ENCODE data around the gene DDX1.
"Not testable (repeated sequence)": the region's sequence is repeated elsewhere in the genome, so short reads cannot be mapped to it uniquely, and the experiment has no call there.

DDX1 gene

DNA sequence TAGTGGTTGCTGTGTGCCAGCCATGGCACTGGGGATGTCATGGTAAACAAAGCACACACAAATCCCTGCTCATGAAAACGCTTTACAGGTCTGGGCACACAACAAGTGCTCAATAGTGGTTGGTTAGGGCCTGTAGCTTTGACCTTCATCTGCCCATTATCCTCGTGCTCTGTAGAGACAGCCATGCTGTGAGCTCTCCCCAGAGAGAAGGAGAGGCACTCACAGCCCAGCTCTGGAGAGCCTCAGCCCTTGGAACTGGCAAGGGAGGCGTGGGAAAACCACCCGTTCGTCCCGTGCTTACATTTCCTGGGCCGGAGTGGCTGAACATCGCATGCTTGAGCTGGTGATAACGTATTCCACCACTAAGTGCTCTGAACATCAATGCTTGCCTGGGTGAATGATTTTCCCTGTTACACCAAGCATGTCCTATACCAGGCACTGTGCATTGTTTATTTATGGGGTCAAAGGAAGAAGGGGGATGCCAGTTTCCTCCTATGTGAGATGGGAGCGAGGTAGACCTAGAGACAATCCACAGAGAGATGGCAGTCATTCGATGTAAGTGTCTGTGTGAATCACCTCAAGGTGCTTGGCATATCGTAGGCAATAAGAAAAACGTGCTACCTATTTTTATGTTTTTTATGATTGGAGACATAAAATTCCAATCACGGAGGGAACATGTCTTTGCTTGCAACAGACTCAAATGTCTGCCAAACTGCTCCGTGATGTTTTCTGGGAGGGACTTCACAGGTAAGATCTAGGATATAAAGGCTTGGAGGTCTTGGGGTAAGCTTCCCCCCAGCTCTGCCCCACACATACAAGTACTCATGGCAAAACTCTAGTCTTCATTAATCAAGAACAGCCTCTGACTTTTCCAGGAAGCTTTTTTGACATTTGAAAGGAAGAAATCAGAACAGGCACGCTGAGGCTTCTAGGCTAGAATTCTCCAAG is 75.5 kb downstream of the DDX1 start:
- DNase-seq, result no peak

DNA sequence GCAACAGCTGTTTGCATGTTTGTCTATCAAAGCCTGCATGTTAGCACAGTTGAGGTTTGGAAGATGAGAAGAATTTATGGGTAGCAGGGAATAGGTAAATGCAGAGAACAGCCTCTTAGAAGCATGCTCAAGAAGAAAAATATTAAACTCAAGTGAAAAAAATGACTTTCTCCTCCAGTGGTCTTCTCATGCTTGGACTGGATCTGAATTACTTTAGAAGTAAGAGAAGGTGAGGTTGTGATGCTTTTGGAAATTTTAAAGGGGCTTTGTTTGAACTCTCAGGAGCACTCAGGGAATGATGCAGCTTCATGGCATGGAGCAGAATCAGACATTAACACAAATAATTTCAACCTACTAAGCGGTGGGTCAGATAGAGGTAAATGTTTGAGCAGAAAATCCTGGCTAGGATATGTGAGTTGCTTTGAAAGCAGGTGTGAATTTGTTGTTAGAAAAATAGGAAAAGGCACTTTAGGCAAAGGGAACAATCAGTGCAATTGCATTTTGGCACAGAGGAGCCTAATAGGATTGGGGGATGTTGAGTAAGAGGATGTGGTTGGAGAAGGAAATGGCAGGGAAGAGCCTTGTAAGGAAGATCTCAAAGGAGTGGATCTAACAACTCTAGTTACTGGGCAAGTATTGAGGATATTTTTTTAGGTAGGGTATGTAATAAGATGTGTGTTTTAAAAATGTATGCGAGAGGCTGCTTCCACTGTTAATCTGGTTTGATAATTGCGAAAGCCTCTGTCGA is 76.3 kb downstream of the DDX1 start:
- DNase-seq, result no peak

- no peak for DNase-seq
These were observed 77.1 kb downstream of the DDX1 start for GRCh38 chr2:15668611-15669305.

DNA sequence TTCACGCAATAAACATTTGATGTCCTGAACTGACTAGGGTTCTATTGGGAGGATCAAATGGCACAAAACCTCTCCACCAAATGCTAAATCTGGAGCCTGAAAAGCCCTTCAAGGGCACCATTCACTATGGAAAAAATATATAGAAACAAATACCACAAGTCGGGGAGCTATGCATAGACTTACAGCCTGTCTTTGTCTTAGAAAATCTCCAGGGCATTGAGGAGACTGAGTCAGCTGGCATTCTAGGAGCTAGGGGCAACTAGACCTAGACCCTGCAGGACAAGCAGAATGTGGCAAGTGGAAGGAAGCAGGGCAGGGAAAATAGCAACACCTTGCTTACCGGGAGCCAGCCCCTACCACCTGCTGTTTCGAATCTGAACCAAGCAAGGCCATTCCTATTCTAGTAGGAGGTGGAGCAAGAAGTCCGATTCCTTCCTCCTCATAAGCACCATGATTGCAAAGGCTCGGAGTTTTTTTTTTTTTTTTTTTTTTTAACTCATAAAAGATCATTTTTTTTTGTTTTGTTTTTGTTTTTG is 77.8 kb downstream of the DDX1 start:
- no peak for DNase-seq

GRCh38 chr2:15670469-15670868 is 78.8 kb downstream of the DDX1 start:
- DNase-seq, result no peak

DNA sequence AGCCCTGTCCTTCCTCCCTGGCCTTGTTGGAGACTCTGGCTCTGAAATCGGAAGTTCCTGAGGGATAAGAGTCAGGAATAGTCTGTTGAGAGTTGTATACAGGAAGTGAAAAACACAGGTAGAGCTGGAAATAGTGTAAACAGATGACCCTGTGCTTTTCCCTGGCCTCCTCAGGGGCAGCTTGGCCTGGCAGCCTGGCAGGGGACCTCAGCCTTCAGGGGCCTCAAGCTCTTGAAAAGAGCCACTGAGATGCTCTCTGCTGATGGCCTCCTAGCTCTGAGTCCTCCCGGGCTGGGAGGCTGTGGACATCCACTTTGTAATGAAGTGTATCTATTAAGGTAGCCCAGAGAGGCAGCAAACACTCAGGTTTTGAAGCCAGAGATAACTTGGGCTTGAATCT is 79.3 kb downstream of the DDX1 start:
- no peak for DNase-seq

DNA sequence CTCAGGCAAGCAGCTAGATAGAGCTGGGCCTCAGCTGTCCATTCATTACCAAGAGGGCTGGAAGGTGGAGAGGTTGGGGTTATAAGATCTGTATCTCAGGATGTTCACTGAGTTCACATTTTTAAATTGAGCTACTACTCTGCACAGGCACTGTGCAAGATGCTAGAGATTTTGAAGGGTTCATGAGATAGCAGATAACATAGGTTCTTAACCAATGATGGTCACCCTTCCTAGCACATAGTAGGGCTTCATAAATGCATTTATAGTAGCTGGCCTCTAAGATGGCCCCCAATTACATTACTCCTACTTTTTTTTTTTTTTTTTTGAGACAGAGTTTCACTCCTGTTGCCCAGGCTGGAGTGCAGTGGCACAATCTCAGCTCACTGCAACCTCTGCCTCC is 79.7 kb downstream of the DDX1 start:
- no peak for DNase-seq

DNA sequence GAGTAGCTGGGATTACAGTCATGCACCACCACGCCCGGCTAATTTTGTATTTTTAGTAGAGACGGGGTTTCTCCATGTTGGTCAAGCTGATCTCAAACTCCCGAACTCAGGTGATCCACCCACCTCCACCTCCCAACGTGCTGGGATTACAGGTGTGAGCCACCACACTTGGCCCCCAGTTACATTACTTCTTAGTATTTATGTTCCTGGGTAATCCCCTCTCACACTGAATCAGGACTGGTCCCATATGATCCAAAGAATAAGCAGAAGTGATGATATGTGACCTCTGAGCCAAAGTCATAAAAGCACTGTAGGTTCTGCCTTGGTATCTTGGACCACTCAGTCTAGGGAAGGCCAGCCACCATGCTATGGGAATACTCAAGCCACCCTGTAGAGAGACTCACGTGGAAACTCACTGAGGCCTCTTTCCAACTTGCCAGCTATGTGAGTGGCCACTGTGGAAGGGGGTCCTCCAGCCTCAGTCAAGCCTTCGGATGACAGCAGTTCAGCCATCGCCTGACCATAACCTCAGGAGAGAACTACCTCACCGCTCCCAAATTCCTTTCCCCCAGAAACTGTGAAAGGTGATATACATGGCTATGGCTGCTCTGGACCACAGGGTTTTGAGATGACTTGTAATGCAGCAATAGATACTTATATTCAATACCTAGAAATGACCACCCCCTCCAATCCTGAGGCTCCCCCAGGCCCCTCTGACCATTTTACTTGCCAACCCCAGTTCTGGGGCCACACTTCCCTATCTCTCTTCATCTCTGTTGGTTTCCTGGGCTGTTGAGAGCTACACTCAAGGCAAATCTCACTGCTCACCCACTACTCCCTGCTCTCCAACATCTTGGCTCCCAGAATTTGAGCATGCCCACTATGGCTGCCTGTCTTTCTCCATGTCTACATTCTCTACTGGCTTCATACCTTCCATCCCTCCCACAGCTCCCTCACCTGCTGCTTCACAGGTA is 80.5 kb downstream of the DDX1 start:
- DNase-seq, result no peak

GRCh38 chr2:15672961-15673918 is 81.6 kb downstream of the DDX1 start:
- DNase-seq, result no peak

DNA sequence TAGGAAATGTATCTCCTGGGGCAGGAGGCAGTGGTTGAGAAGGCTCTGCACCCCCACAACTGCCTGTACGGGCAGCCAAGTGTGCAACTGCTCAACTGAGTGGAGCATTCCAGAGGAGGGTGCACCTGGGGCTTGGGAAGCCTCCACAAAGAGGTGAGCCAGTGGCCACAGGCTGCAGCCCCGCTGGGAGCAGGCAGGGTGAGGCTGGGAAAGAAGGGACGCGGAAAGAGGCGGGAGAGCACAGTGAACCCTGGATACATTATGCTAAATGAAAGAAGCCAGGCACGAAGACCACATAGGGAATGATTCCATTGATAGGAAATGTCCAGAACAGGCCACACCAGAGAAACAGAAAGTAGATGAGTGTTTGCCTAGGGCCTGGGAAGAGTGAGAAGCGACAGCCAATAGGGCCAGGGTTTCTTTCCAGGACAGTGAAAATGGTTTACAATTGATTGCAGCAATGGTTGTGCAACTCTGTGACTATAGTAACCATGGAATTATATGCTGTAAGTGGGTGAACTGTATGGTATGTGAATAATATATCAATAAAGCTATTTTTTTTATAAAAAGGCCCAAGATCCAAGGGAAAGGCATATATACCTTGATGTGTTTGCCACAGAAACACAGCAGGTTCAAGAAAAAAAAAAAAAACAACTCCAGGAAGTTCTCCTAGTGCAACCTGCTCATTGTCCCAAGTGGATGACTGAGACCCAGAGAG is 82.4 kb downstream of the DDX1 start:
- no peak for DNase-seq

DNA sequence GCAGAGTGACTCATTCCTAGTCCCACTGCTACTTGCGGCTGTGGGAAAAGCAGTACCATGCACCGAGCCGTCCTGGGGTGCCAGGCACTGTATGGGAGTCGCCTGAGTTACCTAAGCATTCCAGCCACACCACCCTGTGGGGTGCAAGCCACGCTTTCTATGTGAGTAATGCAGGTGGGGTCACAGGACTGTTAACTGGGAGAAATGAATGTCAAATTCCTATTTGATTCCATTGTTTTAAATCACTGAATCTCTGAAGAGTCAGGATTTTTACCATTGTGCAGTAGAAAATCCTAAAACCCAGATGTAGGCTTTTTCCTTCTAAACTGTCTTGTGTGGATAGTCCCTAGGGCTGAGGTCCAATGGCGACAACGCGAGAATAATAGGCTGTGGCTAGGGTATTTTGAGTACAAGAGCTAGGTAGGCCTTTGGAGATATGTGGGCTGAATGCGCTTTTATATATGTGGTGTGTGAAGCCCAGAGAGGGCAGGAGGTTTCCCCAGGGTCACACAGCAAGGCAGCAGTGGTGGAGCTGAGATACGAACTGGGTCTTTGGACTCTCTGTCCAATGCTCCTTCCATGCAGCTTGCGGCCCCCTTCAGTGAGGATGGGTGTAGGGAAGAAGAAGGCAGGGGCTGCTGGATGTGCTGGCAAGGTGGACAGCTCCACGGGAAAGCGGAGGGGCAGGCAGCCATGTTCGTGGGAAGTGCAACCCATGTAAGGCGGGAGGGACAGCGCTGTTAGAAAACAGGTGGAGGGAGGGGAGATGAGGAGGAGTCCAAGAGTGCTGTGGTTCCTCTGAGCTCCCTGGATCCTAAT is 83.2 kb downstream of the DDX1 start:
- no peak for DNase-seq

DNA sequence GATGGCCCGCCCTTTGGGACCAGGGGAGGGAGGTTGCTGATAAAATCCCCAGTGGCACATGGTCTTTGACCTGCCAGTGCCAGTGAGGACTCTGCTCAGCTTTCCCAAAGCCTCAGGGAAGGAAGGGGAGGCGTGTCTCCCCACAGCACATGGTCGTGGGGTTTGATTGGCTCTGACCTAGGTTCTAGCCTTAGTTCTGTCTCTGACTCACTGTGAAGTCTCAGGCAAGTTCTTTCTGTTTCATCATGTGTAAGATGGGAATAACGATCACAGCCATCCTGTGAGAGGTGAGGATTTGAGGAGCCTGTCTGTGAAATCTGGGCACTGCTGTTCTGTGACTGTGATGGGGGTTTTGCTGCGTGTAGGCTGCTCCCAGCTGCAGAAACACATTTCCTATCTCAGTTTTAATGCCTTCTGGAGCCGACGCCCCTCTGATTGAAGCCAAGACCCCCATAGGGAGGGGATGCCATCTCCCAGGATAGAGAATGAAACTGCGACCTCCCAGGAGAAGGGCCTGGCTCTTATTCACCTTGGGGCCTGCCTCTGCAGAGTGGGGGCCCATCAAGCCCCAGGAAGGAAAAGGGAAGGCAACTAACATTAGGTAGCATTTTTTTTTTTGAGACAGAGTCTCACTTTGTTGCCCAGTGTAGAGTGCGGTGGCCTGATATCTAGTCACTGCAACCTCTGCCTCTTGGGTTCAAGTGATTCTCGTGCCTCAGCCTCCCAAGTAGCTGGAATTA is 84.0 kb downstream of the DDX1 start:
- DNase-seq, result no peak

GRCh38 chr2:15677141-15677843 is 85.6 kb downstream of the DDX1 start:
- no peak for DNase-seq

DNA sequence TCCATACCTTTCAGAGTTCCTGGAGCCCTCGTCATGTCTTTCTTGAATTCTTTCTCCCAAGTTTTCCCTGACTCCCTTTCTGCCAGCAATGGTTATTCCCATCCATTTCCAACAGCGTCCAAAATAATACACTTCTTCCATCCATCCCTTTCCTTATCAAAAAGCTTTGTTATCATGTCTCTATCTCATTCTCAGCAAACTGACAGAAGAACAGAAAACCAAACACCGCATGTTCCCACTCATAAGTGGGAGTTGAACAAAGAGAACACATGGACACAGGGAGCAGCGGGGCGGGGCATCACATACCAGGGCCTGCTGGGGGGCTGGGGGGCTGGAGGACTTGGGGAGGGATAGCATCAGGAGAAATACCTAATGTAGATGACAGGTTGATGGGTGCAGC is 86.7 kb downstream of the DDX1 start:
- no peak for DNase-seq

- no peak for DNase-seq
These were observed 87.2 kb downstream of the DDX1 start for GRCh38 chr2:15678909-15679308.

DNA sequence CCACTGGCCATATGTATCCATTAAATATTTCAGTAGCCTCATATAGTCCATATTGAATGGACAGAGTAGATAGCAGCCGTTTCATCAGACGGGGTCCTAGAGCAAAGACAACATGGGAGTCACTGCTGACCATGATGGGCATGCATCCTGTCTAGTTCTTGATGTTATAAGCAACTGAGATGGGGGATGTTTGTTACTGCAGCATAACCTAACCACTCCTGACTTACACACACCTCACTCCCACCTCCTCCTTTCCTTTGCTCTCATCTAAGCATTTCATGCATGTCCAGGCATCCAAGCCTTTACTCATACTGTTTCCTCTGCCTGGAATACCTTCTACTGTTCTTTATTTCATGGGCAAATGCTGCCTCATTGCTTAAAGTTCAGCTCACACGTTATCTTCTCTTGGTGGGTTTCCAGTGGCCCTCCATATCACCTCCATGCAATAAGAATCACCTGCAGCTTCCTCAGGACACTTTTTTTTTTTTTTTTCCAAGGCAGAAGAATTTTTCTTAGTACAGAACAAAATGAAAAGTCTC is 87.8 kb downstream of the DDX1 start:
- DNase-seq, result no peak

DNA sequence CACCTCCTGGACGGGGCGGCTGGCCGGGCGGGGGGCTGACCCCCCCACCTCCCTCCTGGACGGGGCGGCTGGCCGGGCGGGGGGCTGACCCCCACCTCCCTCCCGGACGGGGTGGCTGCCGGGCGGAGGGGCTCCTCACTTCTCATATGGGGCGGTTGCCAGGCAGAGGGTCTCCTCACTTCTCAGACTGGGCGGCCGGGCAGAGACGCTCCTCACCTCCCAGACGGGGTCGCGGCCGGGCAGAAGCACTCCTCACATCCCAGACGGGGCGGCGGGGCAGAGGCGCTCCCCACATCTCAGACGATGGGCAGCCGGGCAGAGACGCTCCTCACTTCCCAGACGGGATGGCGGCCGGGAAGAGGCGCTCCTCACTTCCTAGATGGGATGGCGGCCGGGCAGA is 88.5 kb downstream of the DDX1 start:
- DNase-seq, result not testable (repeated sequence)

Data from activated naive CD4-positive, alpha-beta T cell treated with anti-CD3 and anti-CD28 coated beads, Interleukin-2, amount 50 U/mL, for 16 hours (primary cell).